Testis (tissue), 3 donors: ENCODE data around the gene DISC1. TPM values are rescaled to one million over a fixed set of nuclear protein-coding genes. Genes with fewer than 3 reads are reported as not detected.

Source experiments
- DNase-seq: peaks from one replicate; pipeline ENCODE4 v3.0.0-alpha.2; 2019
- H3K27ac ChIP-seq, 2 donors: fragments of 200-600 bp; sonication (generic); one replicate each; pipeline ENCODE4 v1.5.1; 2019
- H3K27me3 ChIP-seq: fragments of 200-600 bp; sonication (generic); one replicate; pipeline ENCODE4 v1.5.1; 2019
- H3K36me3 ChIP-seq: fragments of 200-600 bp; sonication (generic); one replicate; pipeline ENCODE4 v1.5.1; 2017; ENCODE audit warnings: low read depth; ENCODE audit errors: missing control alignments
- H3K4me1 ChIP-seq: fragments of 200-600 bp; sonication (generic); one replicate; pipeline ENCODE4 v1.5.1; 2019
- H3K4me3 ChIP-seq, 2 donors: fragments of 200-600 bp; sonication (generic); one replicate each; pipeline ENCODE4 v1.5.1; 2017 to 2019
- H3K9me3 ChIP-seq: fragments of 200-600 bp; sonication (generic); one replicate; pipeline ENCODE4 v1.5.1; 2017
- POLR2A ChIP-seq: fragments of 450-650 bp; IDR thresholded peaks from one replicate; pipeline ENCODE4 v1.6.1; 2017; ENCODE audit warnings: antibody characterized with exemption, mild to moderate bottlenecking, moderate library complexity
- WGBS, 2 donors: methylation state at CpG; one replicate each; pipeline ENCODE4 v1.1.5; 2018; 5-methylcytosine and 5-hydroxymethylcytosine counted together
- intact Hi-C: fragments of 100-400 bp; cut with DNase I; formaldehyde crosslinking; loops from one replicate; pipeline ENCODE4 v1.15.1; 2023; ENCODE audit warnings: low total_unique reads
- polyA plus RNA-seq: library from polyadenylated mRNA; stranded (reverse); fragments of 350-450 nt; fragmentation: Illumina TruSeq; extraction: RNeasy Lipid Tissue Mini Kit (QIAGEN cat#74804); gene quantifications from one replicate; pipeline ENCODE4 v1.2.3, GENCODE V29; 2014; ENCODE audit warnings: low read depth, low replicate concordance; ENCODE audit not compliant: insufficient read depth
- total RNA-seq, 2 donors: library from RNA; depleted of rRNA; stranded (reverse); fragments of >200 nt; gene quantifications; one replicate each; pipeline ENCODE4 v1.2.3, GENCODE V29; 2016
- TF ChIP-seq, protein P1 (sequence below), 3 experiments: fragments of 450-650 bp in 2 of 3; fragments of 200-600 bp in 1 of 3; sonication (generic) in 1 of 3; IDR thresholded peaks; one replicate each; pipeline ENCODE4 v1.5.1; 2016 to 2019; ENCODE audit warnings: antibody characterized with exemption in 3 of 3, mild to moderate bottlenecking in 2 of 3, moderate library complexity in 1 of 3

Gene DISC1
- total and polyA plus RNA-seq, 3 donors from 2014 or later: 1.8 to 6.8 (median 5.7) TPM

DNA sequence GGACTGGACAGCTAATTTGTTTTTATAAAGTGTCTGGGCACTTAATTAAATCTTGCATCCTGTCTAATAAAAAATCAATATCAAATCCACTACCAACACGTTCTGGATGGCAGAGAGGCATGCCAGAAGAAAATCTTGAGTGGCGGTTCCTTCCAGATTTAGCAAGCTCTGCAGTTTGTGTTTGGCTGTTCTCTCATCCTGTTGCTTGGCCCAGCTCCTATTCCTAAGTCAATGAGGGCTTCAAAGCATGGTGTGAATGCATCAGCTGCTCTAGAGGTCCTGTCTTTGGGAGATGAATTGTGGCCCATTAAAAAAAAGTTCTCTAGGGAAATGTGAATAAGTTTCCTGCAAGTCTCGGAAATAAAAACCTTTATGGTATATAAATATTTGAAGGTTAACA, 90.3 kb downstream of the DISC1 start:
- H3K4me1 ChIP-seq: no peaks in the 10 kb centered on the region
- no peaks in the 10 kb centered on the region for H3K9me3 ChIP-seq
- H3K4me3 ChIP-seq: no peak overlapping the region
- intact Hi-C loops: no loop called here
- no peak for DNase-seq
- H3K36me3 ChIP-seq: no peaks in the 10 kb centered on the region
- WGBS, 2 donors: 95% methylated on average over 3 of the region's 3 CpGs
- TF ChIP-seq, protein P1, sequence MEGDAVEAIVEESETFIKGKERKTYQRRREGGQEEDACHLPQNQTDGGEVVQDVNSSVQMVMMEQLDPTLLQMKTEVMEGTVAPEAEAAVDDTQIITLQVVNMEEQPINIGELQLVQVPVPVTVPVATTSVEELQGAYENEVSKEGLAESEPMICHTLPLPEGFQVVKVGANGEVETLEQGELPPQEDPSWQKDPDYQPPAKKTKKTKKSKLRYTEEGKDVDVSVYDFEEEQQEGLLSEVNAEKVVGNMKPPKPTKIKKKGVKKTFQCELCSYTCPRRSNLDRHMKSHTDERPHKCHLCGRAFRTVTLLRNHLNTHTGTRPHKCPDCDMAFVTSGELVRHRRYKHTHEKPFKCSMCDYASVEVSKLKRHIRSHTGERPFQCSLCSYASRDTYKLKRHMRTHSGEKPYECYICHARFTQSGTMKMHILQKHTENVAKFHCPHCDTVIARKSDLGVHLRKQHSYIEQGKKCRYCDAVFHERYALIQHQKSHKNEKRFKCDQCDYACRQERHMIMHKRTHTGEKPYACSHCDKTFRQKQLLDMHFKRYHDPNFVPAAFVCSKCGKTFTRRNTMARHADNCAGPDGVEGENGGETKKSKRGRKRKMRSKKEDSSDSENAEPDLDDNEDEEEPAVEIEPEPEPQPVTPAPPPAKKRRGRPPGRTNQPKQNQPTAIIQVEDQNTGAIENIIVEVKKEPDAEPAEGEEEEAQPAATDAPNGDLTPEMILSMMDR (IDR thresholded peaks at IDR 0.05): no peak
- no peak for TF ChIP-seq POLR2A
- no peak overlapping the region for H3K27ac ChIP-seq
- no peaks in the 10 kb centered on the region for H3K27me3 ChIP-seq

DNA sequence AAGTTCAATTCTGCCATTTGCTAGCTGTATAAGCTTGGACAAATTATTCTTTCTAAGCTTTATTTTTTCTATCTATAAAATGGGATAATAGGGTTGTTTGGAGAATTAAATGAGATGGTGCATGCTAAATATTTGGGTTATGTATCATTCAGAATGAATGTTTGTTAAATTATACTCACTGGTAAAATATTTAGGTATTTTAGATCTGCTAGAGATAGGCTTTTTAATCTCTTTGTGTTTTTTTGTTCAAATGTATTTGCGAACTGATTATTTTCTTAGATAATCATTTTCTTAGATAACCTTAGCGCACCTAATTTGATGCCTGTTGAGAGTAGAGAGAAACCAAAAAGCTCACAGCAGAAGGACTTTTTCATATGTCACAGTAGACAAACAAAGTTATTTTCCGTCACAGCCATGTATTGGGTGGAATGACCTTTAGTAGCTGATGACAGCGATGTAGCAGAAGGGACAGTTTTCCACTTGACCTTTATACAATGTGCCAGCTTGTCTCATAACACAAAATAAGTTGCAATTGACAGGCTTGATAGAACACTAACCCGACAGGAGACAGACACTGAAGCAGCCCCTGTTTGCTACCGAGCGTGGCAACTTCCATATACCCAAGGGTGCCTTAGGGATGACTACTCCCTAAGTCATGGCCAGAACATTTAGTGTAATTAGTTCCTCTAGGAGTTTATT, 93.0 kb downstream of the DISC1 start:
- TF ChIP-seq POLR2A: no peak
- TF ChIP-seq, protein P1 (IDR thresholded peaks at IDR 0.05): no peak
- DNase-seq: no peak
- intact Hi-C loops: no loop called here
- Histone ChIP-seq H3K4me1 (no peaks in the 10 kb centered on the region), H3K27ac (no peak overlapping the region), H3K4me3 (no peak overlapping the region), H3K36me3 (no peaks in the 10 kb centered on the region), H3K9me3 (no peaks in the 10 kb centered on the region), H3K27me3 (no peaks in the 10 kb centered on the region)
- 94 to 95% methylated on average over 7 of the region's 7 CpGs for WGBS, 2 donors

DNA sequence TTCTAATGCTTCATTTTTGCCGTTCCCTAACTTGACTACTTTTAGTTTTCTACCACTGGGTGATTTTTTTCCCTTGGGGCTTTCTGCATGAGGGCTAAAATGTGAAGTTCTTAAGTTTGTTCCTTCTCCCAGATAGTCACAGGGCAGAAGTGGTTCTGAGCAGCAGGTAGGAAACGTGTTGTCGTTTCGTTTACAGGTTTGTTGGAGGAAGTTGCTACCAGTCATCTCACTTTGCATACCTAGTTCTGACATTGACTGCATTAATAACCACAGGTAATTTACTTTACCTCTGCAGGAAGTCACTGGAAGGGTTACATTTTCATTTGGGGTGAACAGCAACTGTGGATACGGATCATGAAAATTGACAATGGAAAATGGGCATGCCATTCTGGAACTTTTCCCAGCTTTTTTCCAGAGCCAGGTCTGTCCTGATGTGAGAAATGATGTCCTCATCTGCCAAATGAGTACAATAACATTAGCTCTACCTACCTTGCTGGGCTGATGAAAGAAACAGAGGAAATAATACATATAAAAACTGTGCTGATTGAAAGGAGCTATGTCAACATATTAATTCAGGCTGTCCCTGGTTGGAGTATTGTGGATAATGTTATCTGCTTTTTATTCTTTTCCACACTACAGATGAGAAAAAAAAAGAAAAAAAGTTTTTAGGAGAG, 94.2 kb downstream of the DISC1 start:
- no peaks in the 10 kb centered on the region for H3K36me3 ChIP-seq
- H3K27ac ChIP-seq: no peak overlapping the region
- no peaks in the 10 kb centered on the region for H3K27me3 ChIP-seq
- DNase-seq: no peak
- intact Hi-C loops: no loop called here
- no peaks in the 10 kb centered on the region for H3K4me1 ChIP-seq
- no peak overlapping the region for H3K4me3 ChIP-seq
- TF ChIP-seq, protein P1 (IDR thresholded peaks at IDR 0.05): no peak
- no peak for TF ChIP-seq POLR2A
- WGBS, 2 donors: 91 to 93% methylated on average over 5 of the region's 5 CpGs
- no peaks in the 10 kb centered on the region for H3K9me3 ChIP-seq

DNA sequence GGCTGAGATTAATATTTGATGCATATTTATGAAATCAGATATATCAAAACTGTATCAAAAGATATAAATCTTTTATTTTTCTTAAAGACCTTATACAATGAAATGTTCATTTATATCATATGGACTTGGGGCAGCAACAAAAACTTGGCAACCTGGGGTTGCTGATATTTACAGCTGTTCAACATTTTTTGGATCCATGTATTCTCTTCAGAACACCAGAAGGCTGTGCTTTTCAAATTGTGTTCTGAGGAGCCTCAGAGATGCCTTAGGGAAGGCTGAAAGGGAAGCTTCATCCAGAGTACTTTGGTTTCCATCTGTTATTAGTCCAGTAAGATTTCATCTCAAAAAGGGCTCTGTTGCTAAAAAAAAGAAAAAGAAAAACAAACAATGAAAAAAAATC, 94.8 kb downstream of the DISC1 start:
- Histone ChIP-seq H3K27ac (no peak overlapping the region), H3K27me3 (no peaks in the 10 kb centered on the region), H3K4me1 (no peaks in the 10 kb centered on the region), H3K9me3 (no peaks in the 10 kb centered on the region), H3K4me3 (no peak overlapping the region), H3K36me3 (no peaks in the 10 kb centered on the region)
- no peak for DNase-seq
- TF ChIP-seq, protein P1 (IDR thresholded peaks at IDR 0.05): no peak
- TF ChIP-seq POLR2A: no peak
- intact Hi-C loops: no loop called here

DNA sequence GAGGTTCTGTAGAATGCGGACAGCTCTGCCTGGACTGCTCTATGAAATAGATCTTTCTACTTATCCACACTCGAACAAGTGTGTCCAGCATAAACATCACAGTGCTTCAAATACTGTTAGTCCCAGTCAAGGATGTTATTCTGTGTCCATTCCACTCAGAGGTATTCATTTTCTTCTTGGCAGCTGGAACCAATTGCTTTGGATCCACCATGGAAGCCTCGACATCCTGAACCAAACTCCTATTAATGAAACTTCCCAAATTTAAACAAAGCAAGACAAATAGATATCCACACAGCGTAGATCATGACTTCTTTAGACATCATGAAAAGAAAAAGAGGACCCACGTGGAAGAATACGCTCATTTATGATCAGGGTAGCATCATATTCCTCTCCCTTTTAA, 95.8 kb downstream of the DISC1 start:
- intact Hi-C loops: no loop called here
- Histone ChIP-seq H3K36me3 (no peaks in the 10 kb centered on the region), H3K9me3 (no peaks in the 10 kb centered on the region), H3K27ac (no peak overlapping the region), H3K4me3 (no peak overlapping the region), H3K27me3 (no peaks in the 10 kb centered on the region), H3K4me1 (no peaks in the 10 kb centered on the region)
- 96 to 97% methylated on average over 6 of the region's 6 CpGs for WGBS, 2 donors
- DNase-seq: no peak
- no peak for TF ChIP-seq POLR2A
- TF ChIP-seq, protein P1 (IDR thresholded peaks at IDR 0.05): no peak
